NCI-H1694 (cell line): ENCODE results near the gene PLA2G4B.
"Not testable (repeated sequence)": the region's sequence is repeated elsewhere in the genome, so short reads cannot be mapped to it uniquely, and the experiment has no call there.

Experiments
- DNase-seq: peaks from one replicate; lab custom pipeline; 2025; lab: John Stamatoyannopoulos, UW

PLA2G4B gene

DNA sequence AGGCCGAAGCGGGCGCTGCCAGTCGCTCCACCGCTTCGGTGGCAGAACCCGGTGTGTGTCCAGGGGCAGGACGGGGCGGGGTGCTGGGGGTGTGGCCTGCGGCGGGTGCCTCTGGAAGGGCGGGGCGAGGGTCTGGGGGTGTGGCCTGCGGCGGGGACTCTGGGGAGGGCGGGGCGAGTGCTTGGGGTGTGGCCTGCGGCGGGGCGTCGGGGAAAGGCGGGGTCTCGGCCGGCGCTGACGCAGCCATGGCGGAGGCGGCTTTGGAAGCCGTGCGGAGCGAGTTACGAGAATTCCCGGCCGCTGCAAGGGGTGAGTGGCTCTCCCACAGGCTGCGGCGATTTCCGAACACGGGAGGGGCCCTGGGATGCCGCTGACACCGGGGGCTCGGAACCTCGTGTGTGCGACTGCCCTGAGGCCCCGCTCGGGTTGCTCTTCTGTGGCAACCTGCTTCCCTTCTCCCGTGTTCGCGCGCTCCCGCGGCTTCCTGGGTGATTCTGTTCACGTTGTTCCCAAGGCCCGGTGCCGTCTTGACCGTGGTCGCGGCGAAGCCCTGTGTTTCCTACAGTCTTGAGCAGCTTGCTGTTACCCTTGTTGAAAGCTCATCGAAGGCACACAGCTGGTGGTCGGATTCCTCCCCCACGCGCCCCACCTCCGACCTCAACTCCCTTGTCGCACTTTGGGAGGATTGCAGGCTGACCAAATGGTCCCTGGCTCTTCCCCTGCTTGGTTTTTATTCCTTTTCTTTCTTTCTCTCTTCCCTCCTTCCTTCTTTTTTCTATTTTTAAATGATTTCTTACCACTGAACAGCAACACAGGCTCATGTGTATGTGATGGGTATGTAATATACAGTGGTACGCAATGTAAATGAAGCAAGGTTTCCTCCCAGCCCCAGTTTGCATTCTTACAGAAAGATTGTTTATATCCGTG is 10.5 kb upstream of the PLA2G4B start, which contains the start of gene JMJD7:
JMJD7 (plus strand) TSS at position 213 of the 927 bp plus-strand sequence; CDS start at position 246, 33 bp downstream.
- peak; percentile 22 for DNase-seq

DNA sequence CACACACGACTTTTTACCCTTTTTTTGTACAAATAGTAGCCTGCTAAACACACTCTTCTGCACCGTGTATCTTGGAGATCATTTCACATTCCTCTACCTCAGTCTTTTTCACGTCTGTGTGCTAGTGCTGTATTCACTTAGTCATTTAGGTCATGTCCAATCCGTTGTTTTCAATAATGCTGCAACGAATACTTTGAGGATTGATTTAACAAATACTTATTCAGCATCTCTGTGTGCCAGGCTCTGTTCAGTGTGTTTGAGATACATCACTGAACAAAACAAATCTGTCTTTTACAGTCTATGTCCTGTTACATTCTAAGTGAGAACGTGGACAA is 9.9 kb upstream of the PLA2G4B start:
- no peak for DNase-seq

DNA sequence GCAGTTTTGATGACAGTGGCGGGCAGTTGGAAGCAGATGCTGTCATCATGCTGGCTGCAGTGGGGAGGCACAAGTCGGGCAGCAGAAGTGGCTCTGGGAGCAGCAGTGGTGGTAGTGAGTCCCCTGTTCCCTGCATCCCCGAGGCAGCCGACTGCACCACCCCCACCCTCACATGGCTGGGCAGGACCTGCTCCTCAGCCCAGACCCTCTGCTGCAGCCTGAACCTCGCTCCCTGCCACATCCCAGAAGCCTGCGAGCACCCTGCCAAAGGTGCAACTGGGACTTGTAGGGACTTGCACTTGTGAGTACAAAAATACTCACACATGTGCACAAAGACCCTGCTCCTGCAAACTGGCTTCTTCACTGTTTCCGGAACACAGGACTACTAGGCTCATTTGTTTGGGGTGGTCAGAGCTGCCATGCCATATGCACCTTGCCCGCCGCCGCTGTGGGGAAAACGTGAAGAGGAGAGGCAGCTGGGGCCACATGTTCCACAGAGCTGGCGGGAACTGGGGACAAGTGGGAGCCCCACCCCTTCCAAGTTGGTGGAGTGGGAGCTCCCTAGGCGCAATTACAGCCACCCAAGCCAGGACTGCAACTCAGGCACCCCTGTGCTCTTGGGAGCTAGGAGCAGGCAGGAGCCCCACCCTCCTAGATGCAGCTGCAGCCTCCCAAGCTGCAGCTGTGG is 8.5 kb upstream of the PLA2G4B start:
- no peak for DNase-seq

DNA sequence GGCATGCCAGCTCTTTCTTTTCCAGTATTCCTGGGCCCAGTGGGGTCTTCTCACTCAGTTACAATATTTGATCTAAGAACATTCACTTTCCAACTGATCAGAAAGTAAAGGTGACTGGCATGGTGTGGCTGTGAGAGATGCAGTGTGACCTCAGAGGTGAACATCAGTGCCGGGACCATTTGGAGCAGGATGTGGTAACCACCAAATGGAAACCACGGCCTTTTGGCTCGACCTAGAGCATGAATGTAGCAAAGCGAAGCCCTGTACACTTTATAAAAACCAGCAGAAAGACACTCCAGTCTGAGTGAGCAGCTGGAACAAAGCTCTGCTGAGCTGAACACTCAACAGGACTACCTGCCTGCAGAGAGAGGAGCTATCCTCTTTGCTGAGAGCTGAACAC is 7.4 kb upstream of the PLA2G4B start:
- not testable (repeated sequence) for DNase-seq

DNA sequence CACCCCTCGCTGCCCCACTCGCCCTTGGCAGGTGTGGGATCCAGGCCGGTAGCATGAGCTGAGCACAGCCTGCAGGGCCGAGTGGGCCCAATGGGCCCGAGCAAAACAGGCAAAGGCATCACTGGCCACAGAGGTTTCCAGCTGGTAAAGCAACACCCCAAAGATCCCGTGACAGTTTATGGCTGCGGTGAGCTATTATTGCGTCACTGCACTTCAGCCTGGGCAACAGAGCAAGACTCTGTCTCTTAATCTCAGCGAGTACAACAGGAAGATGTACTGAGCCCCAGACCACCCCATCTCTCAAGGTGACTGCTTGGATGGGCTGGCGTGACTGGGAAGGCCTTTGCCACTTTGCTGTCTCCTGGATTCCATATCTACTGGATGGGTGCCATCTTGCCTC is 6.4 kb upstream of the PLA2G4B start:
- no peak for DNase-seq

DNA sequence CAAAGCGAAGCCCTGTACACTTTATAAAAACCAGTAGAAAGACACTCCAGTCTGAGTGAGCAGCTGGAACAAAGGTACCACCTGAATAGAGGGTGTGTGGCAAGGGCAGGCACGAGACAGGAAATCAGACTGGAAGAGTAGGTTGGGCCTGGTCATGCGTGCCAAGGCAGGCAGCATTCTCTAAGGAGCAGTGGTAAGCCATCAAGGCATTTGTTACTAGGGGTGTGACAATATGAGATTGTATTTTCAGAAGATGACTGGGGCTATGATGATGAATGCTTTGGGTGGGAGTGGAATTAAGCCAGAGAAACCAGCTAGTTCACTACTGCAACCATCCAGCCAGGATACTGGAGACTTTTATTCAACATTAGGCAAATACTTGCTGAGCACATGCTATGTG is 5.8 kb upstream of the PLA2G4B start:
- DNase-seq: no peak

DNA sequence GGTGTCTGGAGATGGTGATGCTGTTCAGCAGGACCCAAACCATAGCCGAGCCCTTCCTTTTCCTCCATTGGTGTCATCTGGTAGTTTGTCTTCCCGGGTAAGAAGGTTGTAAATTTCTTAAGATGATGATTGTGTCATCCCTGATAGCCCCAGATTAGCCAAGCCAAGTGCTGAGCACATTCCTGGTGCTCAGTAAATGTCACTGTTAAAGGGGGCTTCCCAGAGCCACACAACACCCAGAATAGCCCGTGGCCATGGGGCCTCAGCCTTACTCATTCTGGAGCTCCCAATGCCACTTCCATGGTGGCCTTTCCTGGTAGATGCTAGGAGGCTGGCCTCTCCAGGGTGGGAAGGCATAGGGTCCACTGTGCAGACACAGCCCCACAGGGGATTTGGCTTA is 4.6 kb upstream of the PLA2G4B start:
- DNase-seq: no peak

DNA sequence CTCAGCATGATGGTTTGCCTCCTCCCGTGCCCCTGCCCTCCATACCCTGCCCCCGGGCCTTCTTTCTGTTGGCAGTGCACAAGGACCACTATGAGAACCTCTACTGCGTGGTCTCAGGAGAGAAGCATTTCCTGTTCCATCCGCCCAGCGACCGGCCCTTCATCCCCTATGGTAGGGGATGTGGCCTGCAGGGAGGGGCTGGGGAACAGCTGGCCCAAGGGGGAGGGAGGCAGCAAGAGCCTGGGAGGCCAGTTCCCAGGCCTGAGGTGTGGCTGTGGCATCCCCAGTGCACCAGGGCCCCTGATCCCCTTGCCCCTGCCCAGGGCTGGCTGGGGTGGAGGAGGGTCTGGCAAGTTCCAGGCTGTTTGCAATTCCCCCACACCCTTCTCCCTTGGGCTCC is 2.6 kb upstream of the PLA2G4B start:
- no peak for DNase-seq

DNA sequence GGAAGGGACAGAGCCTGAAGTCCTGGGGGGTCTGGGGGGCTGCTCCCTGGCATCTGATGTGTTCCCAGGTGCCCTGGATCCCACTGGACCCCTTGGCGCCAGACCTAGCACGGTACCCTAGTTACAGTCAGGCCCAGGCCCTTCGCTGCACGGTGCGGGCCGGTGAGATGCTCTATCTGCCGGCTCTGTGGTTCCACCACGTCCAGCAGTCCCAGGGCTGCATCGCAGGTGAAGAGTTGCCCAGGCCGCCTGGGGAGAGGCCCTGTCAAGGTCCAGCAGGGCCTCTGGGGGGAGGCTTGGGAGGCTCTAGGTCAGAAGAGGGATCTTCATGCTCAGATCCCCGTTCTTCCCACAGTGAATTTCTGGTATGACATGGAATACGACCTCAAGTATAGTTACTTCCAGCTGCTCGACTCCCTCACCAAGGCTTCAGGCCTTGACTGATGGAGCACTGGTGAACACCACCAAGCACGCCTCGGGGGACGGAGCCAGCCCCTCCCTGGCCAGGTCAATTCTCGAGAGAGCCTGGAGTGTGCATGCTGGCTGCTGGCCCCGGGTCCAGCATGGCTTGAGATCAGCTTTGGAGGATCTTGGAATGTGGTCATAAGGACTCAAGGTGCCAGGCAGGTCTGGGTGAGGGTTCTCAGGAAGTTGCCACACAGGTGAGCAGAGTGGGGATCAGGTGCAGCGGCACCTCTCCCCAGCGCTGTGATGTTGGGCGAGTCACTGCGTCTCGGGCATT is 1.8 kb upstream of the PLA2G4B start:
- DNase-seq: no peak

DNA sequence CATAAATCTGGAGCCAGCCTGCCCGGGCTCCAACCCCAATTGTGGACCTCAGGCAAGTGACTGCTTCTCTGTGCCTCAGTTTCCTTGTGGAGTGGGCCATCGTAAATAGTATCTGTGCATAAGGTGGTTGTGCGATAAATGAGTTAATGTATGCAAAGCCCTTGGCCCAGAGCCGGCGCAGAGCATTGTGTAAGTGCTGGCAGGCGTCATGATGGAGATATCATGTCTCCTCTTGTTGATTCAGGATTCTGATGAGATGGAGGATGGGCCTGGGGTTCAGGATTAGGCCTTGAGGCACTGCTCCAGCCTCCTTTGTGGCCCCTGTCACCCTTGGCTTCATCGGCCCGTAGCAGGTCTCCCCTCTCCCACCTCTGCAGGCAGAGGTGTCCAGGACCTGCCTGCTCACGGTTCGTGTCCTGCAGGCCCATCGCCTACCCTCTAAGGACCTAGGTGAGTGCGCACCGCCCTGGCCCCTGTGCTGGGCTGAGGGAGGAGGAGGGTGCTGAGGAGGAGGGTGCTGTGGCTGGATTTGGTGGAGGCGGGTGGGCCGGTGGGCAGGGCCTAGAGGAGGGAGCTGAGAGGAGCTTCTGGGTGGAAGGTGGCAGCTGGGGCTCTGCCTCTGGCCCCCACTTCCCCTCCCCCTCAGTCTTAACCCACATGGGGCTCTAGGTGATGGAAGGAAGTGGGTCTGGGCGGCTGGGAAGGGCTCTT is 1.3 kb downstream of the PLA2G4B start:
- no peak for DNase-seq

DNA sequence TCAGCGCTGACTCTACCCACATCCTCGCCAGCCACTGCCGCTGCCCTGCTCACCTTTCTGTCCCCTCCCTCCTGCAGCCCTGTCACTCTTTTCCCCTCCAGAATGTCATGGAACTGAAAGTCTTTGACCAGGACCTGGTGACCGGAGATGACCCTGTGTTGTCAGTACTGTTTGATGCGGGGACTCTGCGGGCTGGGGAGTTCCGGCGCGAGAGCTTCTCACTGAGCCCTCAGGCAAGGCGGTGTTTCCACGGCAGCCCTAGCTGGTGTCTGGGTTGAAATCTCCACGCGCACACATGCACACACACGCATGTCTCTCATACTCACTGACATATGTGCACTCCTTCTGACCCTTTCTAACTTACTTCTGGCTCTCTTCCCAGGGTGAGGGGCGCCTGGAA is 2.0 kb downstream of the PLA2G4B start:
- no peak for DNase-seq

DNA sequence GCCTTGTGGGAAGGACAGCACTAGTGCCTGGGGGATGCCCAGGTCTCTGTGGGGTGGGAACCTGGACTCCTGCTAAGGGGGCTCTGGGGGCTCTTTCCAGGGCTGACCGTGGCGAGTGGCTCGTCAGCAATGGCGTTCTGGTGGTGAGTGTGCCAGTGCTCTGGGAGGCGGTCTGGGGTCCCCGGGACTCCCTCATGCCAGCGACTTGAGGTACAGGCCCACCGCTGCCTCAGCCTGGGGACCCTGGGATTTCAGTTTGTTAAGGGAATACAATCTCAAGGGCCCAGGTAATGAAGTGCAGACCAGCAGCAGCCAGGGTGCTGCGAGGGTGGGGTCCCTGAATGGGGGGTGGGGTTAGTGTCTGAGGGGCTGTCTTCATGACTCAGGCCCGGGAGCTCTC is 2.5 kb downstream of the PLA2G4B start:
- DNase-seq: no peak

DNA sequence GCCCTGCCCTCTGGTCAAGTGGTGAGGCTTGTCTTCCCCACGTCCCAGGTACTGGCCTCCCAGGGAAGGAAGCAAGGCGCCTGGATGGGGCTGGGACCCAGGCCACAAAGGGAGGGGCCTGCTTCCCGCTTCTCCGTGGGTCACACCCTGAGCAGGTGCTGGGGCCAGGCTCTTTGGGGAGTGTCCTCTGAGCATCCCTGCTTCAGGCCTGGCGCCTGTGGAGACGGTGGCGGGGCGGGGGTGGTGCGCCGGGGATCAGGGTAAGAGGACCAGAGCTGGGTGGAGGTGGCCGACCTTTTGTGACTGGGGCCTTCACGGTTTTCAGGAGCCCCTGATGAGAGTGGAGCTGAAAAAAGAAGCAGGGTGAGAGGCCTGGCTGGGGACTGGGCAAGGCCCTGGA is 3.6 kb downstream of the PLA2G4B start:
- DNase-seq: no peak

DNA sequence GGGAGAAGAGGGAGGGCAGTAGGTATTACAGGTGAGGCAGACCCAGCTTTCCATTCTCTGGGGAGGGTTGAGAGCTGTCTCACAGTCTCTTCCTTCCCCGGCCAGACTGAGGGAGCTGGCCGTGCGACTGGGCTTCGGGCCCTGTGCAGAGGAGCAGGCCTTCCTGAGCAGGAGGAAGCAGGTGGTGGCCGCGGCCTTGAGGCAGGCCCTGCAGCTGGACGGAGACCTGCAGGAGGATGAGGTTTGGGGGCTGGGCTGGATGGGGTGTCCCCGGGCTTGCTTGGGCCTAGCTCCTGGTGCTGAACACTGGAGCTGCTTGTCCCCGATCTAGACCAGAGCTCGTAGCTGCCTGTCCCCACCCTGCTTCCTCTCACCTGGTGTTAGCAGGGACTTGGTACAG is 4.9 kb downstream of the PLA2G4B start:
- no peak for DNase-seq

DNA sequence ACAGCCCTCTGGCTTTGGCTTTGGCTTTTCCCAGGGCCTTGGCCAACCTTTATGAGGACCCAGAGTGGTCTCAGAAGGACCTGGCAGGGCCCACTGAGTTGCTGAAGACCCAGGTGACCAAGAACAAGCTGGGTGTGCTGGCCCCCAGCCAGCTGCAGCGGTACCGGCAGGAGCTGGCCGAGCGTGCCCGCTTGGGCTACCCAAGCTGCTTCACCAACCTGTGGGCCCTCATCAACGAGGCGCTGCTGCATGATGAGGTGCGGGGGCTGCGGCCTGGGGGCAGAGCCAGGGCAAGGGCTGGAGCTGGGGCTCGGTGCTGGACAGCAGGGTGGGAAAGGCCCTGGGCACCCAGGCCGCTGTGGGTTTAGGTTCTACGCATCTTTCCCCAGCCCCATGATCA is 6.2 kb downstream of the PLA2G4B start:
- DNase-seq: no peak

DNA sequence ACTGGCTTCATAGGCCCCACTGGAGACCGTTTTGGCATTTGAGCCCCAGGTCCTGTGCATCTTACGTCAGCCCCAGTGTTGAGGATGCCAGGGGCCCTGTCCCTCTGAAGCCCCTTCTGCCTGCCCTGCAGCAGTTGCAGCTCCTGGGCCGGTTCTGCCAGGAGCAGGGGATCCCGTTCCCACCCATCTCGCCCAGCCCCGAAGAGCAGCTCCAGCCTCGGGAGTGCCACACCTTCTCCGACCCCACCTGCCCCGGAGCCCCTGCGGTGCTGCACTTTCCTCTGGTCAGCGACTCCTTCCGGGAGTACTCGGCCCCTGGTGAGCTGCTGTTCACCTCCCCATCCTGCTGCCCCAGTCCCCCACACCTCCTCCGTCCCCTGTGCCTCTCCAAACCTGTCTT is 8.6 kb downstream of the PLA2G4B start:
- no peak for DNase-seq

DNA sequence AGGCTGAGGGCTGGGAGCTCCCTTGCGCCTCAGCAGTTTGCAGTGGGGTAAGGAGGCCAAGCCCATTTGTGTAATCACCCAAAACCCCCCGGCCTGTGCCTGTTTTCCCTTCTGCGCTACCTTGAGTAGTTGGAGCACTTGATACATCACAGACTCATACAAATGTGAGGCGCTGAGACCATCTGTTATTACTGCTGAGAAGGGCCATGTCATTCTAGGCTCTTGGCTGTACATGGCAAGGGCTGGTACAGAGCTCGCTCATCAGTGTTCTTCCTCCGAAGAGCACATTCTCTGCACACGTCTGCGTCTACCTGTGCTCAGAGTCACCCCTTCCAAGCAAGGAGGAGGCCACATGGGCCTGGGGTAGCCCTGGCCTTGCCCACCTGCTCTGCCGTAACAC is 9.3 kb downstream of the PLA2G4B start:
- peak; percentile 19 for DNase-seq

DNA sequence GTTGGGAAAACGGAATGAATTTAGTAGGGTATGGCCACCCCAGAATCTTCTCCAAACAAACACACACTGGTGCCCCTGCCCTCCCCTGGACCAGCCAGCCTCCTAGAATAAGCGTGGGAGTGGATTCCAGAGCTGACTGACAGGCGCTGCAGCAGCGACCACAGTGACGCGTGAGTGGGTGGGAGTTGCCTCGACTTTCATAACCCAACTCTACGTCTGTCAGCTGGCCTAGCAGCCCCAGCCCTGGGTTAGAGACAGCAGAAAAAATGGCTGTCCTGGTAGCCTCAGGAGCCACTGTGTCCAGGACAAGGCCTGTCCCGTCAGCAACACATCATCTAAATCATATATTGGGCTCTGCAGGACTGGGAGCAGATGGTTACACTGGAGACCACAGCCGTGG is 10.0 kb downstream of the PLA2G4B start:
- no peak for DNase-seq

DNA sequence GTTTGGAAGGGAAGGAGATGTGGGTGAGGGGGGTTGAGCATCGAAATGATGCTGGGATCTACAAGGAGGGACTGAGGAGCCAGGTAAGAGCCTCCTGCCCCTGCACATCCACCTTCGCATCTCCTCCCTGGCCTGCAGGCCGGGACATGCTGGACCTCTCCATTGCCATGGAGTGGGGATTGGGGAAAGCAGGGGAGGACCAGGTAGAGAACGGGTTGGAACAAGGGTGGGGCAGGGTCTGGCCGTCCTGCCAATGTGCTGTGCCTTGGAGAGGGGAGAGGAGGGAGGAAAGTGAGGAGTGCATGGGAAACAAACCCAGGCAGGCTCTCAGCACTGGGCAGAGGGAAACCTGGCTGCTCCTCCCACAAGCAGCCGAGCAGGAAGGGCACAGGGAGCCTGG is 10.6 kb downstream of the PLA2G4B start:
- DNase-seq: no peak

DNA sequence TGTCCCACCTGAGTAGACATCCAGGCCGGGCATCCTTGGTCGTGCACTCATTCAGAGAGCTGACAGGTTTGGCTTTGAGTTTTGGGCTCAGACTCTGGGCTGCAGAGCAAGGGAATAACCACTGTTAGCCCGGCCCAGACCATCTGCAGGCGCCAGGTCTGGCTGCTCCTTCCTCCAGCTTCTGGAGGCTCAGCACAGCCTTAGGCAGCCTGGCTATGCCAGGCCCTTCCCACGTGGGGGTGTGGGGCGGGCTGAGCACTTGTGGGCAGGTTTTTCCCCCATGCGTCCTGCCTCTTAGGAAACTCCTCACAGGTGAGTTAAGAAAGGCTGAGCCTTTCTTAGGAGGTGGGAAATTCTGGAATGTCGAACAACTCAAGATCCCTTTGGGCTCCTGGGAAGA is 11.2 kb downstream of the PLA2G4B start:
- DNase-seq: no peak

DNA sequence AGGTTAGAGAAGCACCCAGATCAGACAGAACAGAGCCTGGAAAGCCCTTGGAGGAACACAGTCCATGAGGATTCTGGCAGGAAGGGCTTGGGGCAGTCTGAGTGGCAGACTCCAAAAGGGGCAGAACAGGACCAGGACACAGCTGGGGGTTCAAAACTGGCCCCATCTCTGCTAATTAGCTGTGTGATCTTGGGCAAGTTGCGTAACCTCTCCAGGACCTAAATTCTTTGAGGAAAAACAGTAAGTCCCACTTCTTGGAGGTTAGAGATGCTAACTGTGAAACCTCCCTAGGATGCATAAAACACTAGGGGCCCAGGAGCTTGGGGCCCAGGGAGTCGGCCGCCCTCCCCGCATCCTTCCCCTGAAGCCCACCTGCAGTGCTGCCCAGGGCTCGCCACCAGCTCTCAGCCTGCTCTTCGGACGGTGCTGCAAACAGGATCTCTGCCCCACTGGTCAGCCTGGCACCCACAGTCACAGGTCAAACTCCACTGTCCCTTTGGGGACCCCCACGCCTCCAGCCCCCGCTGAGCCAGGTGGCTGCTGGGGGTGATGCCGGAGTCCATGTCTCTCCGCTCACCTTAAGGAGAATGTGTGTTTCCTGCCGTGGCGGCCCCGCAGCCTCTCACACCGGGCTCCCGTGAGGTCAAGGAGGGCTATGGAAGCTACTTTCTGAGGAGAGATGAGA is 12.0 kb downstream of the PLA2G4B start:
- no peak for DNase-seq

DNA sequence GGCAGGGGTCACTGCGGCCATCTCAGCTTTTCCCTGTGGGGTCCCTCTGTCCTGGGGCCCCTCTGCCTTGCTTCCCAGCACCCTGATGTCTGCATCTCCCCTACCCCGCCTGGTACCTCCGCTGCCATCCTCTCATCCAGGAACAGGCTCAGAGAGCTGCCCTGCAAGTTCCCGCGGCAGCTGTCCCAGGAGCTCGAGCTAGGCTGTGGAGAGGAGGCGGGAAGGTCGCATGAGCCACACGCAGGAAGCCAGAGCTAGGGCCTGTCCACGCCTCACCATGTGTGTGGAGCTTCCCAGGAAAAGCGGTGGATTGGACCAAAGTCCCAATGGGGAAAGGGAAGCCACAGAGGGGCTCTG is 12.5 kb downstream of the PLA2G4B start:
- no peak for DNase-seq
